ENCODE measurements around the gene MEF2C.
"Not testable (repeated sequence)": the region's sequence is repeated elsewhere in the genome, so short reads cannot be mapped to it uniquely, and the experiment has no call there.

Gene MEF2C

GRCh38 chr5:88798933-88799332 lies 84.1 kb downstream of the MEF2C start:
- DNase-seq = not testable (repeated sequence)

- not testable (repeated sequence) for DNase-seq
These were observed 89.2 kb downstream of the MEF2C start for GRCh38 chr5:88793797-88794196.

GRCh38 chr5:88792144-88792840 lies 90.7 kb downstream of the MEF2C start:
- no peak for DNase-seq

- no peak for DNase-seq
These were observed 95.1 kb downstream of the MEF2C start for GRCh38 chr5:88787856-88788255.

- no peak for DNase-seq
These were observed 96.2 kb downstream of the MEF2C start for GRCh38 chr5:88786789-88787188.

- no peak for DNase-seq
These were observed 97.0 kb downstream of the MEF2C start for GRCh38 chr5:88785746-88786565.

GRCh38 chr5:88782571-88782970 lies 100.4 kb downstream of the MEF2C start:
- no peak for DNase-seq

- no peak for DNase-seq
These were observed 102.2 kb downstream of the MEF2C start for GRCh38 chr5:88780736-88781135.

- DNase-seq = no peak
These were observed 104.2 kb downstream of the MEF2C start for GRCh38 chr5:88778736-88779135.

- no peak for DNase-seq
These were observed 106.3 kb downstream of the MEF2C start for GRCh38 chr5:88776692-88777091.

GRCh38 chr5:88772831-88773230 lies 110.2 kb downstream of the MEF2C start:
- DNase-seq = no peak

GRCh38 chr5:88772047-88772446 lies 110.9 kb downstream of the MEF2C start:
- DNase-seq = no peak

GRCh38 chr5:88770276-88771257 lies 112.4 kb downstream of the MEF2C start:
- DNase-seq = no peak

- no peak for DNase-seq
These were observed 113.8 kb downstream of the MEF2C start for GRCh38 chr5:88769165-88769564.

- DNase-seq = no peak
These were observed 114.6 kb downstream of the MEF2C start for GRCh38 chr5:88768411-88768810.

GRCh38 chr5:88765798-88766197 lies 117.2 kb downstream of the MEF2C start:
- DNase-seq = no peak

GRCh38 chr5:88765171-88765570 lies 117.8 kb downstream of the MEF2C start:
- no peak for DNase-seq

- no peak for DNase-seq
These were observed 121.0 kb downstream of the MEF2C start for GRCh38 chr5:88761939-88762338.

- no peak for DNase-seq
These were observed 121.6 kb downstream of the MEF2C start for GRCh38 chr5:88761269-88761850.

- no peak for DNase-seq
These were observed 122.5 kb downstream of the MEF2C start for GRCh38 chr5:88760527-88760926.

- DNase-seq = no peak
These were observed 124.4 kb downstream of the MEF2C start for GRCh38 chr5:88758591-88758990.

GRCh38 chr5:88758184-88758583 lies 124.8 kb downstream of the MEF2C start:
- no peak for DNase-seq

- no peak for DNase-seq
These were observed 126.0 kb downstream of the MEF2C start for GRCh38 chr5:88756953-88757352.

All from stimulated activated CD4-positive, alpha-beta T cell treated with anti-CD3 and anti-CD28 coated beads, Interleukin-4, amount 100 ng/mL, for 4 hours (primary cell).